MV-4-11 (cell line): Measurements from ENCODE around the gene RFX6.

ENCODE experiments used
- DNase-seq: peaks from one replicate; lab custom pipeline; 2025; lab: John Stamatoyannopoulos, UW

The RFX6 gene

GRCh38 chr6:116971959-116972358 lies 94.9 kb downstream of the RFX6 start:
- DNase-seq, result peak; percentile 23

- DNase-seq, result no peak
These were observed 96.9 kb downstream of the RFX6 start for GRCh38 chr6:116973976-116974375.

DNA sequence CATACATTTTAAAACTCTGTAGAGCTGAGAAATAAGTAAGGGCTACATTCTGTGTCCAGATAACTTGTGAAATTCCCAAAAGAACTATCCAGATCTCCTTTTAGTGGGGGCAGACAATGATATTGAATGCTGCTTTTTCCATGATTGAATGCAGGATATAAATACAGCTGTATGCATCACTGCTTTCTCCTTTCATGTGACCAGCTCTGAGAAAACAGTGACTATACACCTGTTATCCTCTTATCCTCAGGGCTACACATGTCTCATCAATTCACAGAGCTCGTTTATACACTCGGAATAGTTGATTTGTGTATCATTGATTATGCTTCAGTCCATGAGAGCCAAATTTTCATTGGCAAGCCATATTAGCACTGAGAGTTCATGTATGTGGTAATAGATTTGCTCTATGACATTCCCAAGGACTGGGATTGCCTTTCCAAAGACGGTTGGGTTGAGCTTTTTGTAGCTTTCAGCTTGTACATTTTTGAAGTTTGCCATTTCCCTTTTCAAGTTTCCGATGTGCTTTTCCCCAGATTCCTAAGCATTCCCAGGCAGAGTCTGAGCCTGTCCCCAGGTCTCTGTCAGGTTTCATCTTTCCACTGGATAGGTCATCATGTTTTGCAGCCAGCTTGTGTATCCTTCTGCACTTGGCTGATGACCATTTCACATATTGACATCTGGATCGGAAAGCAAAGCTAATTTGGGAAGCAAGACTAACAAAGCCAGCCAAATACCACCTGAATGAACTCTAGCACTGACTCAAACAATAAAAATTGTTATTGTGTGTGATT lies 97.7 kb downstream of the RFX6 start:
- no peak for DNase-seq

DNA sequence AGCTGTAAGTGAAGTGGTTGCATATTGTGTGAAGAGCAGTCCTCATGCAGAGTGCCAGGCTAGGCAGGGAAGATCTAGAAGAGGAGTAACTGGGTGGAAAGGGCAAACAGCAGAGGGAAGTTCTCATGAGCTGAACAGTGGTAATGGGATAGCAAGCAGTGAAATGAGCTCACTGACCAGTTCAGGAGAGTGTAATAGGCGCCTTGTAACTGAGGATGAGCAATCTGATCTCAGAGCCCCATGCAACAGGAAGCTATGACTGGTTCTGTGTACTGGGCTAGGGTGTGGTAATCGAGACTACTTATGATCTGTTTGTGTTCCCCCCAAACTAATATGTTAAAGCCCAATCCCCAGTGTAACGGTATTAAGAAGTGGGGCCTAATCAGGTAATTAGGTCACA lies 98.6 kb downstream of the RFX6 start:
- peak; percentile 21 for DNase-seq

DNA sequence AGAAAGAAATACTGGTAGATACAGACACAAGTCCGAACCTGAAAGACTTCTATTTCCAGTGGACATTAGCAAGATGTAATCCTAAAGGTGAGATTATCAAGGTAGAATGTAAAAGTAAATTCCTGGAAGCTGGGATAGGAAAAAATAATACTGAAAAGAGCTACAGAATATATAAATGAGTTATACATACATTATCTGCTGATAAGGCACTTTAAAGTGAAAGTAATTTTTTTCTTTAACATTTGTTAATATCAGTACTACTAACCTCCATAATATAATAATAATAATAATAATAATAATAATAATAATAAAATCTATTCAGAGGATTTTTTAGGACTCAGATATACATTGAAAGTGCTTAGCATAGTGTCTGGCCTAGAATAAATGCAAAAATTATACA lies 102.5 kb downstream of the RFX6 start:
- no peak for DNase-seq
